Measurements from ENCODE around the gene CST7. TPM values are rescaled to one million over a fixed set of nuclear protein-coding genes. Genes with fewer than 3 reads are reported as not detected.

Gene CST7
- polyA plus RNA-seq, 2 of the 4 experiments (the other 2 are of a cell fraction): not detected

GRCh38 chr20:24950128-24950835, 1.2 kb downstream of the CST7 start:
- H3K9me3 ChIP-seq: peaks cover 5% of the 10 kb centered on the region; the same call in 1 of the 3 replicates
- no peak for FAIRE-seq
- no peak overlapping the region for H3K4me3 ChIP-seq
- ChIA-PET CTCF (interaction anchor here (1.8 kb wide), 1 partner anchor 297 kb away, joined by 4 read pairs; the partner anchor contains the start of gene PYGB), POLR2A (no interaction called here)
- no peak for DNase-seq (ENCODE audit: low read depth in 1 of 2, low spot score in 1 of 2)
- 58% methylated on average over 12 of the region's 12 CpGs for WGBS (ENCODE audit: missing lambda C conversion rate)
- ATAC-seq: peak; percentile 39 to 50
- no peak overlapping the region for H3K4me2 ChIP-seq
- no peak for TF ChIP-seq FOXS1 (CRISPR knock-in tag; IDR thresholded peaks at IDR 0.05)
- TF ChIP-seq RAD21 (conservative IDR thresholded peaks at IDR 0.05 in 1 of 2, IDR thresholded peaks at IDR 0.05 in 1 of 2): no peak
- no peak for TF ChIP-seq HMGXB4 (CRISPR knock-in tag; IDR thresholded peaks at IDR 0.05; ENCODE audit: borderline replicate concordance)
- TF ChIP-seq BHLHE40 (IDR thresholded peaks at IDR 0.05; ENCODE audit: low read depth, low read length): no peak
- H3K4me1 ChIP-seq: no peaks in the 10 kb centered on the region
- no peak overlapping the region for H3K27ac ChIP-seq

- POLR2A ChIA-PET: interaction anchor here (0.5 kb wide), 1 partner anchor 440 kb away, joined by 6 read pairs; the partner anchor contains the start of gene ABHD12
- Histone ChIP-seq H3K9me3 (peaks cover 3% of the 10 kb centered on the region; the same call in 1 of the 3 replicates), H3K4me1 (no peaks in the 10 kb centered on the region), H3K27ac (no peak overlapping the region), H3K4me2 (no peak overlapping the region), H3K4me3 (no peak overlapping the region)
- FAIRE-seq (no peak), DNase-seq (ENCODE audit: low read depth in 1 of 2, low spot score in 1 of 2) (no peak), ATAC-seq (peak; percentile 7 to 29; a peak in 4 of 6 replicates)
- CTCF ChIA-PET: interaction anchor here (1.8 kb wide), 1 partner anchor 297 kb away, joined by 4 read pairs; the partner anchor contains the start of gene PYGB
- no peak for TF ChIP-seq KDM5A (IDR thresholded peaks at IDR 0.05)
- no peak for TF ChIP-seq SREBF2 (IDR thresholded peaks at IDR 0.05)
- TF ChIP-seq NFE2L2 (conservative IDR thresholded peaks at IDR 0.05; ENCODE audit: low read length): no peak
- 63% methylated on average over 14 of the region's 16 CpGs for WGBS (ENCODE audit: missing lambda C conversion rate)
These were observed 1.9 kb downstream of the CST7 start for GRCh38 chr20:24950836-24951525.

- H3K9me3 ChIP-seq: no peaks in the 10 kb centered on the region; the same call in 2 of the 3 replicates
- no peak overlapping the region for H3K4me3 ChIP-seq
- FAIRE-seq (no peak), DNase-seq (ENCODE audit: low read depth in 1 of 2, low spot score in 1 of 2) (no peak), ATAC-seq (peak; percentile 4 to 15; a peak in 3 of 6 replicates)
- H3K4me1 ChIP-seq: no peaks in the 10 kb centered on the region
- no peak for TF ChIP-seq PHF8 (IDR thresholded peaks at IDR 0.05; ENCODE audit: borderline replicate concordance, low read depth)
- no peak for TF ChIP-seq FOSL2 (IDR thresholded peaks at IDR 0.05)
- TF ChIP-seq FOSL2 (CRISPR knock-in tag; IDR thresholded peaks at IDR 0.05): no peak
- no peak for TF ChIP-seq HOXB13 (CRISPR knock-in tag; IDR thresholded peaks at IDR 0.05; ENCODE audit: low read depth)
- TF ChIP-seq BCL3 (IDR thresholded peaks at IDR 0.05): no peak
- TF ChIP-seq NPAS2 (CRISPR knock-in tag; IDR thresholded peaks at IDR 0.05; ENCODE audit: borderline replicate concordance): no peak
- TF ChIP-seq MAX (IDR thresholded peaks at IDR 0.05): no peak
- no peak for TF ChIP-seq ZSCAN20 (CRISPR knock-in tag; IDR thresholded peaks at IDR 0.05)
- TF ChIP-seq TFCP2L1 (CRISPR knock-in tag; IDR thresholded peaks at IDR 0.05): no peak
- no peak for TF ChIP-seq EHMT2 (IDR thresholded peaks at IDR 0.05; ENCODE audit: low read depth)
- TF ChIP-seq HOXA7 (CRISPR knock-in tag; IDR thresholded peaks at IDR 0.05): no peak
- no peak for TF ChIP-seq EHF (CRISPR knock-in tag; IDR thresholded peaks at IDR 0.05)
- TF ChIP-seq SMC3 (IDR thresholded peaks at IDR 0.05): no peak
- no peak for TF ChIP-seq ELK1 (IDR thresholded peaks at IDR 0.05; ENCODE audit: low read depth, low read length)
- TF ChIP-seq HOXB5 (CRISPR knock-in tag; IDR thresholded peaks at IDR 0.05): no peak
- TF ChIP-seq MAZ (IDR thresholded peaks at IDR 0.05; ENCODE audit: borderline replicate concordance, low read depth, low read length): no peak
- no peak for TF ChIP-seq HDAC2 (IDR thresholded peaks at IDR 0.05)
- no peak overlapping the region for H3K4me2 ChIP-seq
- ChIA-PET CTCF (interaction anchor here (1.8 kb wide), 1 partner anchor 296 kb away, joined by 4 read pairs; the partner anchor contains the start of gene PYGB), POLR2A (interaction anchor here (0.5 kb wide), 1 partner anchor 439 kb away, joined by 6 read pairs; the partner anchor contains the start of gene ABHD12)
- no peak overlapping the region for H3K27ac ChIP-seq
- 51% methylated on average over 11 of the region's 11 CpGs for WGBS (ENCODE audit: missing lambda C conversion rate)
These were observed 2.5 kb downstream of the CST7 start for GRCh38 chr20:24951536-24952083.
